Measurements from ENCODE around the gene AP2A1.
A peak's percentile ranks its signal among the peaks of the same experiment; 100 is the strongest.
"Not testable (repeated sequence)": the region's sequence is repeated elsewhere in the genome, so short reads cannot be mapped to it uniquely, and the experiment has no call there.

AP2A1 gene

DNA sequence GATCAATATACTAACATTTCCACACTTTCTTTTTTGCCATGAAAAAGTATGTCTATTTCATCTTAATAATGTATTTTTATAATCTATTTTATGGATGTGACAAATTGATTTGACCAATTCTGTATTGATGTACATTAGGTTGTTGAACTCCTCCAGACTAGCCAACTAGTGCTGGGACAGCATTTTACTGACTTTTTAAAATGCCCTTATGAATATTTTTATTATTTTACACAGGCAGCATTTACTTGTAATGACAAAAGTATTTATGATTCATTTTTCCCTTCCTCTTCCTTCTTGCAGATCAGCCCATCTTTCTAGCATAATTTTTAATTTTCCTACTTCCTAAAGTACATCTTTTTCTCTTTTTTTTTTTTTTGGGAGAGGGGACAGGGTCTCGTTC, 47.2 kb downstream of the AP2A1 start:
- no peak for DNase-seq

DNA sequence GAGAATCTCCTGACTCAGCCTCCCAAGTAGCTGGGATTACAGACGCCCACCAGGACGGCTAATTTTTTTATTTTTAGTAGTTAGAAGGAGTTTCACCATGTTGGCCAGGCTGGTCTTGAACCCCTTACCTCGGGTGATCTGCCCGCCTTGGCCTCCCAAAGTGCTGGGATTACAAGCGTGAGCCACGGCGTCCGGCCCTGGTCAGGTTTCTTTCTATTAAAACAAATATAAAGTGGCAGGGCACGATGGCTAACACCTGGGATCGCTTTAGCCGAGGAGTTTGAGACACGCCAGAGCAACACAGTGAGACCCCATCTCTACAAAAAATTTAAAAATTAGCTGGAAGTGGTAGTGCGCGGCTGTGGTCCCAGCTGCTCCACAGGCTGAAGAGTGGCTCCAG, 49.8 kb downstream of the AP2A1 start:
- no peak for DNase-seq

DNA sequence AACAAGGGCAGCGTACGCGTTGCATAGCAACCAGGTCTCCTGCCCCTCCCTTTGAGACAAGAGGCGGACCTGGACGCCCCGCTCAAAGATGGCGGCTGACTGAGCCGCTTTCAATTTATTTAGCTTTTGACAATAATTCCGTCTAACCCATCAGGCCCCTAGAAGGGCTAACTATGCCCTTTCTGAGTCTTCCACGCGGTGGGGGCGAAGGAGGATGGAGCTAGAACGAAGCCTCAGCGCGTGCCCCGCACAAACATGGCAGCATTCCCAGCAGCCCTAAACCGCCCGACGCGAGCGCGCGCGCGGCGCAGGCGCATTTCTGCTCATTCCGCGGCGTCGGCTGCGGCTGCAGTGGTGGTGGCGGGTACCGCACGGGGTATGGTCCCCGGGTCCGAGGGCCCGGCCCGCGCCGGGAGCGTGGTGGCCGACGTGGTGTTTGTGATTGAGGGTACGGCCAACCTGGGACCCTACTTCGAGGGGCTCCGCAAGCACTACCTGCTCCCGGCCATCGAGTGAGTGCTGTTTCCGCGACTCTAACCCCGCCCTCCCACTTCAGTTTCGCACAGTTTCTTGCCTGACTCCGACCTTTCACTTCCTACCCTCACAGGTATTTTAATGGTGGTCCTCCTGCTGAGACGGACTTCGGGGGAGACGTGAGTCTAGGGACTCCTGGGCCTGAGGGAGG, 51.3 kb downstream of the AP2A1 start, which contains the start of gene MED25:
TSS of gene MED25 (plus strand) at position 326 of the 685 bp plus-strand sequence. CDS start at position 379, 53 bp downstream.
- peak; percentile 87 for DNase-seq

DNA sequence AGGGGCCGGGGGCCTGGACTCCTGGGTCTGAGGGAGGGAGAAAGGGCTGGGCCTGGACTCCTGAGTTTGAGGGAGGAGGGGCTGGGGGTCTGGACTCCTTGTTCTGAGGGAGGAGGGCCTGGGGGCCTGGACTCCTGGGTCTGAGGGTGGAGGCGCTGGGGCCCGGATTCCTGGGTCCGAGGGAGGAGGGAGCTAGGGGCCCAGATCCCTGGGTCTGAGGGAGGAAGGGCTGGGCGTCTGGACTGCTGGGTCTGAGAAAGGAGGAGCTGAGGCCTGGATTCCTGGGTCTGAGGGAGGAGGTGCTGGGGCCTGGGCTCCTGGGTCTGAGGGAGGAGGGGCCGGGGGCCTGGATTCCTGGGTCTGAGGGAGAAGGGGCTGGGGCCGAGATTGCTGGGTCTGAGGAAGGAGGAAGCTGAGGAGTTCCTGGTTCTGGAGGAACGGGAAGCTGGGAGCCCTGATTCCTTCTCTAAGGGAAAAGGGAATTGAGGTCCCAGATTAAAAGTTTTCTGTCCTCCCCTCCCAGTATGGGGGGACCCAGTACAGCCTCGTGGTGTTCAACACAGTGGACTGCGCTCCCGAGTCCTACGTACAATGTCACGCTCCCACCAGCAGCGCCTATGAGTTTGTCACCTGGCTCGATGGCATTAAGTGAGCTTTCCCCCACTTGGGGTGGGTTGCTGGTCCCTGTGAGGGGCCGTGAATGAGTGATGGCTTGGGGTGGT, 52.0 kb downstream of the AP2A1 start:
- DNase-seq: no peak

DNA sequence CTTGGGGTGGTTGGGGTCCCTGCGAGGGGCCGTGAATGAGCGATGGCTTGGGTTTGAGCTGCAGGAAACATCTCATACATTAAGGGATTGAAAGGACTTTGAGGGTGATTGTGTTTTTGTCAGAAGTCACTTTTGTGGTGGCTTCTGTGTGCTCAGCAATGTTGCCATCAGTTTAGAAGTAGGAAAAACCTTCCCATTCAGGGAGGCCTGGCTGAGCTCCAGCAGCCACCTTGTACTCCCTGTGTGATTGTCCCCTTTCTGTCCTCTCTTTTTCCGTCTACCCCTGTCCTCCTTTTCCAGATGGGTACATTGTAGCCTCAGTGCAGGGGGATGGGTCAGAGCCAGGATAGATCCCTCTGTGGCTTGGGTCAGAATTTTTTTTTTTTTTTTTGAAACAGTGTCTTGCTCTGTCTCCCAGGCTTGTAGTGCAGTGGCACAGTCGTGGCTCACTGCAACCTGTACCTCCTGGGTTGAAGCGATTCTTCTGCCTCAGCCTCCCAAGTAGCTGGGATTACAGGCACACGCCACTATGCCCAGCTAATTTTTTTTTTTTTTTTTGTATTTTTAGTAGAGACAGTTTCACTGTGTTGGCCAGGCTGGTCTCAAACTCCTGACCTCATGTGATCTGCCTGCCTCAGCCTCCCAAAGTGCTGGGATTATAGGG, 52.8 kb downstream of the AP2A1 start:
- not testable (repeated sequence) for DNase-seq

DNA sequence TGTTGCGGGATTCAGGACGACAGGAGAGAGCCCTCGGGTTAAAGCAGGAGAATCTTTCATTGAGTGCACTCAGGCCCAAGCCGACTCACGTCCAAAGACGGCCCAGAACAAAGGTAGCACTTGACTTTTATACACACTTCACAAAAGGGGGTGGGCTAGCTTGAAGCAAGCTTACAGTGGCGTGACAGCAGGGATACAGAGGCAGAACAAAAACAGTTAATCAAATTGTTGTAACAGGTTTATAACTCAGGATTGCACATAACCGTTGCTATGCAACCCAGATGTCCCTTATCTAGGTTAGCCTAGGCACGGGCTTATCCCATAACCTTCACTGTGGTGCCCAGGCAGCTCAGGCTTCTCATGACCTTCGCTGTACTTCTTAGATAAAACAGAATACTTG, 53.3 kb downstream of the AP2A1 start:
- no peak for DNase-seq

DNA sequence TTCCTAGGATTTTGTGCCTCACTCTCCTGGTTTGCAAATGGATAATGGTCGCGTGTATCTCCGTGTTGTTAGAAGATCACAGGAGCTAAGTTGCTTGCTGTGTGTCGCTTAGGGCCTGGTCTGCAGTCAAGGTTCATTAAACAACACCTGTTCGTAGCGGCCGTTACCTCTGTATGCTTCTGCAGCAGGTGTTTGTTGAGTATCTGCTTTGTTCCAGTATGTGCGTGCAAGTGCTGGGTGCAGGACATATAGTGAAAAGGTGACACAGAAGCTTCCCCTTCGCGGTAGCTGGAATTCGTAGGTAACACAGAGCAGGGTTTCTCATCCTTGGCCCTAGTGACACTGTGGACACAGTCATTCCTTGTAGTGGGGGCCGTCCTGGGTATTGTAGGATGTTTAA, 56.7 kb downstream of the AP2A1 start:
- no peak for DNase-seq

DNA sequence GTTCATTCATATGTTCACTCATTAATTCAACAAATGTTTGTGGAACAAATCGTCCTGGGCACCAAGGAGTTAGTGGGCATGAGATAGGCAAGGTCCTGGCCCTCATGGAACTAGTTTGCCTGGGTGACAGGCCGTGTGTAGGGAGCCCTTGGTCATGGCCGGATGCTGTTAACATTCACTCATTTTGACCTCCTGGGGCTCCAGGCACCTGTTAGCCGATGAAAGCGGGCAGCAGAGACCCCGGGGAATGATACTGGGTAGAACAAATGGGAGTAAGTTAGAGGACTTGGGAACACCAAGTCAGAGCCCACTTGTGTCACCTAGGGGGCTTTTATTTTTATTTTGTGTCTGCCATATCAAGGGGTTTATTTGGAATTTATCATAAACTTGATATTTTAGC, 57.9 kb downstream of the AP2A1 start:
- DNase-seq: no peak

DNA sequence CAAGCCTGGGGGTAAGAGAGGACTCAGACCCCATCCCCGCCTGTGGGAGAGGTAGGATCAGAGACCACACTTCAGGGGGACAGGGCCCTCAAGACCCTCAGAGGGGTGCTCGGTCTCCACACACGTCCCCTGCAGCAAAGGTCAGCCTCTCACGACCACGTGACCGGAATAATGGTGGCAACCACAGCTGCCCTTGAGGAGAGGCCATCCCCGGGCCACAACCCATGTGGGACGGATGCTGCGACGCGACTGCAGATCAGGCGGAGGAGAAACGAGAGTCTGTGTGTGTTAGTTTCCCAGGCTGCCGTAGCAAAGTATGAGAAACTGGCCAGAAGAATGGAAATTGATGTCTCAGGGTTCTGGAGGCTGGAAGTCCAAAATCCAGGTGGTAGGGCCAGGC, 60.2 kb downstream of the AP2A1 start:
- DNase-seq: no peak

DNA sequence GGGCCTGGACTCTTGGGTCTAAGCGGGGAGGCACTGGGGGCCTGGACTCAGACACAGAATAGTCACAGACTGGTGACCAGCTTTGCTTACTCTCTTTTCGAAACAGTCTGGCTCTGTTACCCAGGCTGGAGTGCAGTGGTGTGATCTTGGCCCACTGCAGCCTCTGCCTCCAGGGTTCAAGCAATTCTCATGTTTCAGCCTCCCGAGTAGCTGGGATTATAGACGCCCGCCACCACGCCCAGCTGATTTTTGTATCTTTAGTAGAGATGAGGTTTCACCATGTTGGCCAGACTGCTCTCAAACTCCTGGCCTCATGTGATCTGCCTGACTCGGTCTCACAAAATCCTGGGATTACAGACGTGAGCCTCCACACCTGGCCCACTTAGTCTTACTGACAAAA, 62.4 kb downstream of the AP2A1 start:
- no peak for DNase-seq

DNA sequence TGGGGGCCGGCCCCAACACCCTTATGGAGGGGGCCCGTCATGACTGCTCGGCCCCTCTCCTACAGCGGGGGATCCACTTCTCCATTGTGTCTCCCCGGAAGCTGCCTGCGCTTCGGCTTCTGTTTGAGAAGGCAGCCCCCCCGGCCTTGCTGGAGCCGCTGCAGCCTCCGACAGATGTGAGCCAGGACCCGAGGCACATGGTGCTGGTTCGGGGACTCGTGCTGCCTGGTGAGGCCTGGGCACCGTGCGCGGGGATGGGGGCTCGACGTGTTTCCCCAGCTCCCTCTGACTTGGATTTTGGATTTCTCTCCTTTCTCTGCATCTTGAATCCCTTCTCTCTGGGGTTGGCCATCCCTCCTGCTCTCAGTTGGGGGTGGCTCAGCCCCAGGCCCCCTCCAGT, 62.9 kb downstream of the AP2A1 start:
- DNase-seq: no peak

DNA sequence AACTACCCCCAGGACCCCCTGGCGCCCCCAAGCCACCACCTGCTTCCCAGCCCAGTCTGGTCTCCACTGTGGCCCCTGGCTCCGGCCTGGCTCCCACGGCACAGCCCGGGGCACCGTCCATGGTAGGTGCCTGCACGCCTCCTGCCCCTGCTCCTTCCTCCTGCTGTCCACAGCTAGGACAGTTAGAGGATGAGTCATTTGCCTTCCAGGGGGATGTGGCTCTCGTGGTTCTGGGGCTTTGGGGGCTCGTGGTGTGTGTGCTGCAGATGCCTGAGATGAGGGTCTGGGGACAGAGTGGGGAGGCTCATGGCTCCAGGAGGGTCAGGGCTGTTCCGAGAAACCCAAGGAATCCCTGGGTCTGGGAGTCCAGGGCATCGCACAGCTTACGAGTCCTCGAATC, 64.0 kb downstream of the AP2A1 start:
- no peak for DNase-seq

DNA sequence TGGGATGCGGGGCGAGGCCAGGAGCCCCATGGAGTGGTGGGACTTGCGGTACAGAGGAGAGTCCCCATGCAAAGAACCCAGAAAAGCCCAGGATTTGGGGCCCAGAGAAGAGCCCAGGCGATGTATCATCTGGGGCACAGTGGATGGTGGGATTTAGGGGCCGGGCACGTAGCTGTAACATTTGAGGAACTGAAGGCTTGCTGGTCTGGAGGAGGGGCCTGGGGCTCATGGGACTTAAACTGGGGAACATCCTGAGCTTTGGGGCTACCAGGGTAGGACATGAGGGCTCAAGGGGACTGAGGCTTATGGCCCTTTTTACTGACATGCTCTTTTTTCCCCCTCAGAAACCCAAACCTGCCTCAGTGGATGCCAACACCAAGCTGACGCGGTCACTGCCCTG, 64.8 kb downstream of the AP2A1 start:
- DNase-seq: no peak

DNA sequence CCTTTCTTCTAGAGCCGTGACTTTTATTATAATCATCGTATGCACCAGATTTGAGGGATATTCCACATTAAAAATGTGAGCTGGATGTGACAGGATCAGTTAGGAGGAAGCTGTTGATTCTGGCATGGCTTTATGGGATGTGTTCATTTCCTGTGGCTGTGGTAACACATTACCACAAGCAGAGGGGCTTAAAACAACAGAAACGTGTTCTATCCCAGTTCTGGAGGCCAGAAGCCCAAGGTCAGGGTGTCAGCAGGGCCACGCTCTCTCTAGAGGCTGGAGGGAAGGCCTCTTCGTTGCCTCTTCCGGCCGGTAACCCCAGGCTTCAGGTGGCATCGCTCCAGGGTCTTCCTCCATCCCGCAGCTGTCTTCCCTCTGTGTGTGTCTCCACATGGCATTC, 65.8 kb downstream of the AP2A1 start:
- DNase-seq: no peak

DNA sequence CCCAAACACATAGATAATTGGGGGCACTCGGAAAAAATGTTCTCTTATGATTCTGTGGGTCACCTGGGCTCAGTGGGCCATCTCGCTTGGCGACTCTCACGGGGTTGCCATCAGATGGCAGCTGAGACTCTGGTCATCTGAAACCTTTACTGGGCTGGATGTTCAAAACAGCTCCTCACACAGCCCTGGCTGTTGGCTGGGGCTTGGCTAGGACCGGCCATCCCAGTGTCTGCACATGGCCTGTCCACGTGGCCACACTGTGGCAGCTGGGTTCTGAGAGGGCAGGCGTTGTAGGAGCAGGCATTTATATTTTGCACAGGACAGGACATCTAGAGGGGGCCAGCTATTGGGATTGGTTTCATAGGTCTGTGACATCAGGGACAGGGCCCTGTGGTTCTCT, 66.8 kb downstream of the AP2A1 start:
- no peak for DNase-seq

DNA sequence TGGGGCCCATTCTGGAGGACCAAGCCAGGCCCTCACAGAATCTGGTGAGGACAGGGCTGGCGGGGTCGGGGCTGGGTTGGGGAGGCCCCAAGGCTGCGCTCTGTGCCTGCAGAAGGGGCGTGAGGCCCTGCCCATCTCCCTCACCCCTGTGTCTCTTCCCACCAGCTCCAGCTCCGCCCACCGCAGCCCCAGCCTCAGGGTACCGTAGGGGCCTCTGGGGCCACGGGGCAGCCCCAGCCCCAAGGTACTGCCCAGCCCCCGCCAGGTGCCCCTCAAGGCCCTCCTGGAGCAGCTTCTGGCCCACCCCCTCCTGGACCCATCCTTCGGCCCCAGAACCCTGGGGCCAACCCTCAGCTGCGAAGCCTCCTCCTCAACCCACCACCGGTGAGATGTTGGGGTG, 68.8 kb downstream of the AP2A1 start:
- DNase-seq: no peak

DNA sequence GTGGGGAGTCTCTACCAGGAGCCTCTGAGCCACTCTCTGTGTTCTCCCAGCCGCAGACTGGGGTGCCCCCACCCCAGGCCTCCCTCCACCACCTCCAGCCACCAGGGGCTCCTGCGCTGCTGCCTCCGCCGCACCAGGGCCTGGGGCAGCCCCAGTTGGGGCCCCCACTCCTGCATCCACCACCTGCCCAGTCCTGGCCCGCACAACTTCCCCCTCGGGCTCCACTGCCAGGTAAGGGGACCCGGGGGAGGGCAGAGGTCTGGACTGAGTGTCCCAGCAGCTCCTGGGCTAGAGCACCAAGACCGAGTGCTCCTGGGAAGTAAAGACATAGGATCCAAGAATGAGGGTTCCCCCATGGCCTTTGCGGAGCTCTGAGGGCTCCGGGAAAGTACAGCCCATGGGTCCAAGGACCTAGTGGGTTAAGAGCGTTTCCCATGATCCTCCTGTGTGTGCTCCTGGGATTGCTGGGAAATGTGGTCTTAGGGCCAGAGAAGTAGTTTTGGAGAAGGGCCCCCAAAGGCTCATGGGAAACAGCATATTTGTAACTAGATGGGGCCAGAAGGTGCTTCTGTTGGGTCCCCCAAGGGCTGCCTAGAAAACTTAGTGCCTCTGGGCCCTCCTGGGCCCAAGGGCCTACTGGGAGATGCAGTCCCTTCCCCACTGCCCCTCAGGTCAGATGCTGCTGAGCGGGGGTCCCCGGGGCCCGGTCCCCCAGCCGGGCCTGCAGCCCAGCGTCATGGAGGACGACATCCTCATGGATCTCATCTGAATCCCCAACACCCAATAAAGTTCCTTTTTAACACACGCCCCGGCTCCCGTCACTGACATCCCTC, 69.6 kb downstream of the AP2A1 start:
- no peak for DNase-seq

DNA sequence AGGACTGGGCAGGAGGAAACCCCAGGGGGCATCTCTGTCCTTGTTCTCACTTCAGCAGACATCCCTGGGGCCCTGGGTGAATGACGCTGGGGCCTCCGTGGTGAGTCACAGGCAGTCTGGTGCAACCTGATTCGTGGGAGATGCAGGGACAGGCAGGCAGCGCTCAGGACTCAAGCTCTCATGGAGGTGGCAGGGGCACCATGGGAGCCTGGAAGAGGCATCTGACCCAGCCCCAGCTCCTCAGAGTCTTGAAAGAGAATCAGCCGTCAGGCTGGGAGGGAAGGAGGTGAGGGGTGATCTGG, 70.2 kb downstream of the AP2A1 start:
- no peak for DNase-seq

DNA sequence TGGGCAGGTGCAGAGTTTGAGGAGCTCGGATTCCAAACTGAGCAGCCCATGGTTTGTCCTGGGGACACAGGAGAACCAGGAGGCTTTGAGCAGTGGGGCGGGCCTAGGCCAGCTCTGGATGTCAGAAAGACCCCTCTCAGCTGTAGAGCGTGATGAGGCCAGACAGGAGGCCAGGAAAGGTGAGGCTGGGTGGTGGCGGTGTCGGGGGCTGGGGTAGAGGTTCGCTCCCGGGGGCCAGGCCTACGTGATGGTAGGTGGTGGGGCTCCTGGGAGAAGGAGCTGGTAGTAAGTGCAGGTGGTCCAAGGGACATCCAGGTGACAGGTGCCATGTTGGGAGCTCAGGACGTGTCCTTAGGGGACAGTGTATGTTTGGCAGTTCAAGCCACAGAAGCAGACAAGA, 70.6 kb downstream of the AP2A1 start:
- DNase-seq: no peak

DNA sequence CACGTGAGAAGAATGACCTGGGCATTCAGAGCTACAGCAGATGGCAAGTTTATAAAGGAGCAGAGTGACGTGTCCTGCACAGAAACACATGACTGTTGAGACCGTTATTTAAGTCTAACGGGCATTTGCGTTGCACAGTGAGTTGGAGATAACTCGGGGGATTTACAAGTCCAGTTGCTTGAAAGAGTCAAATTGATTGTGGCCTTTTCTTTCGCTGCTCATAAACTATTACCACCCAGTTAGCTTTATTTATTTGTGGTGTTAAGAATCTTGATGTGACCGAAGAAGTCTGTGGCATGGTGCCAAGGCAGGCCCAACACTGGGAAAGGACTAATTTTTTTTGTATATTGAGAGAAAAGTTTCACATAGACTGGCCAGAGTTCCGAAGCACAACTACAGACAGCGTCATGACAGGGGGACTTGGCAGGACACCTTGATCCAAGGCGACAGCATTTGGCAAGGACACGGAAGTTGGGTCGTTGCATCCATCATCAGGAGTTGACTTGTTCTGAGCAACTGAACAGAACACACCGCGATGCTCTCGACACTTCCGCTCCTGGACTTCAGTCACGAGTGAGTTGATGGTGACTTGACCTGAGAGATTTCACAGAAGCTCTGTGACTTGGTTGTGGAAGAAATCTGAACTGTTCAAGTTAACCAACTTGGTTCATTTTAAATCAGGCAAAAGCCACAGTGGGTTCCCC, 72.2 kb downstream of the AP2A1 start:
- no peak for DNase-seq

DNA sequence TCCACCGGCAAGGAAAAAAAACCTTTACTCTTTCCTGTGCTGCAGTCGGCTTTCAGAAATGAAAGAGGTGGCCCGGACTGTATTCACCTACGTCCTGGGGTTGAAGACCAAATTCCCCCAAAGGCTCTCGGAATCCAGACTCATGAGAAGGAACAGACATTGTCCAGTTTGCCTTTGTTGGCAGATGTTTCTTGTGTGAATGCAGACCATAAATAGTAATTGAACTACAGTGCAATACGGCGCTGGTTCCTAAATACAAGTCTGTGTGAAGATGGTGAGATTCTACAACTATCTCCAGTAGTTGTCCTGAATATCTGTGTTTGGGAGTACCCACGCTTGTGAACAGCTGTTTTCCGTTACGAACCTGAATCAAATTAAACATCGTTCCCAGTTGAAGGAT, 72.9 kb downstream of the AP2A1 start:
- no peak for DNase-seq

DNA sequence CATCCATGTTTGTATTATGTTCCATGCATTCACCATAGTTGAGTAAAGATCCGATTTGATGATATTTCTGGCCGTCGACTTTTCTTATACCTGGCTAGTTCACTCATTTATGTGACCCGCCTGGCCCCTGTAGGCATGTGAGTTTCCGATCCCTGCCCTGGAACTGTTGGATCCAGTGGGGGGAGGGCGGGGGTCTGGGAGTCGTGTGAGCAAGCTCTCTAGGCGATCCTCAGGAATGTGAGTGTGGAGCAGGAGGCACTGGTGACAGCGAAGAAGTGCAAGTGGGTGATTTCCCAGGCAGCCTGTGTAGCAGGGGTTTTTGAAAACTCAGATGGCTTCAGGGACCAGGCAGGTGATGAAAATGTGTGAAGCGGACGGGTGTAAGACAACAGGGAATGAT, 73.5 kb downstream of the AP2A1 start:
- no peak for DNase-seq

DNA sequence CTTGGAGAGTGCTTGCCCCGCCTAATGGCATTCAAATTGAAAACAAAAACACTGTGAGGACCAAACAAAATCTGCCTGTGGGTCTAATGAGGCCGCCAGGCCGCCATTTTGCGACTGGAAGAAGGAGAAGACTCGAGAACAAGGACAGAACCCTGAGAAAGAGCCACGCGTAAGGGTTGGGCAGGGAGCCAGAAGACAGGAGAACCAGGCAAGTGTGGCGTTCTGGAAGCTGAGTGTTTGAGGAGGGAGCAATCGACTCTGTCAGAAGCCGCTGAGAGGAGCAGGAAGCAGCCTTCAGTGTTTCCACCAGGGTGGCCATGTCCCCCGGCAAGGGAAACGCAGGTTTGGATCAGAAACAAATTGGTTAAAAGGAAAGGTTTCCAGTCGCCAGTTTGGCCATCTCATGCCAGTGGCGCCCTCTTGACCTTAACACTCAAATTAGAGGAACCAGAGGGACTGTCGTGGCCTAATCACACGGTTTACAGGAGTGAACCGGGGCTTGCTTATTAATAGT, 74.0 kb downstream of the AP2A1 start:
- DNase-seq: no peak
